ENCODE measurements around the gene OXTR.

Gene OXTR

GRCh38 chr3:8709801-8710507 lies 59.5 kb downstream of the OXTR start:
- H3K36me3 Mint-ChIP-seq (ENCODE audit: low read depth): no peaks in the 10 kb centered on the region
- H3K4me3 Mint-ChIP-seq: no peak overlapping the region
- no peaks in the 10 kb centered on the region for H3K9me3 Mint-ChIP-seq
- H3K27me3 Mint-ChIP-seq (ENCODE audit: low read depth): peaks cover 9% of the 10 kb centered on the region
- TF ChIP-seq CTCF (IDR thresholded peaks at IDR 0.05; ENCODE audit: unreplicated experiment in 3 of 3): no peak
- peaks cover 28% of the 10 kb centered on the region for H3K4me1 Mint-ChIP-seq
- H3K27ac Mint-ChIP-seq: peak overlapping the region in 2 of 3 experiments; percentile 16 to 55

- no peak for TF ChIP-seq CTCF (IDR thresholded peaks at IDR 0.05; ENCODE audit: unreplicated experiment in 3 of 3)
- H3K27me3 Mint-ChIP-seq (ENCODE audit: low read depth): peaks cover 9% of the 10 kb centered on the region
- H3K36me3 Mint-ChIP-seq (ENCODE audit: low read depth): no peaks in the 10 kb centered on the region
- no peak overlapping the region for H3K4me3 Mint-ChIP-seq
- no peak overlapping the region for H3K27ac Mint-ChIP-seq
- peaks cover 28% of the 10 kb centered on the region for H3K4me1 Mint-ChIP-seq
- no peaks in the 10 kb centered on the region for H3K9me3 Mint-ChIP-seq
These were observed 60.1 kb downstream of the OXTR start for GRCh38 chr3:8709287-8709686.

GRCh38 chr3:8705575-8705974 lies 63.8 kb downstream of the OXTR start:
- Mint-ChIP-seq H3K4me1 (peaks cover 11% of the 10 kb centered on the region), H3K27me3 (ENCODE audit: low read depth) (peaks cover 9% of the 10 kb centered on the region), H3K27ac (no peak overlapping the region), H3K9me3 (no peaks in the 10 kb centered on the region), H3K4me3 (no peak overlapping the region), H3K36me3 (ENCODE audit: low read depth) (no peaks in the 10 kb centered on the region)
- no peak for TF ChIP-seq CTCF (IDR thresholded peaks at IDR 0.05; ENCODE audit: unreplicated experiment in 3 of 3)

- H3K9me3 Mint-ChIP-seq: peaks cover 2% of the 10 kb centered on the region
- TF ChIP-seq CTCF (IDR thresholded peaks at IDR 0.05; ENCODE audit: unreplicated experiment in 3 of 3): peak in 2 of 3 experiments; percentile 9 to 17
These were observed 66.9 kb downstream of the OXTR start for GRCh38 chr3:8702560-8702959.

More at GRCh38 chr3:8702560-8702959, 66.9 kb downstream of the OXTR start:
- H3K4me3 Mint-ChIP-seq: no peak overlapping the region
- peaks cover 3% of the 10 kb centered on the region for H3K27me3 Mint-ChIP-seq (ENCODE audit: low read depth)
- no peak overlapping the region for H3K27ac Mint-ChIP-seq
- H3K36me3 Mint-ChIP-seq (ENCODE audit: low read depth): no peaks in the 10 kb centered on the region
- H3K4me1 Mint-ChIP-seq: no peaks in the 10 kb centered on the region
